ENCODE data around the gene PPP1R9A.
A peak's percentile ranks its signal among the peaks of the same experiment; 100 is the strongest.

The PPP1R9A gene

DNA sequence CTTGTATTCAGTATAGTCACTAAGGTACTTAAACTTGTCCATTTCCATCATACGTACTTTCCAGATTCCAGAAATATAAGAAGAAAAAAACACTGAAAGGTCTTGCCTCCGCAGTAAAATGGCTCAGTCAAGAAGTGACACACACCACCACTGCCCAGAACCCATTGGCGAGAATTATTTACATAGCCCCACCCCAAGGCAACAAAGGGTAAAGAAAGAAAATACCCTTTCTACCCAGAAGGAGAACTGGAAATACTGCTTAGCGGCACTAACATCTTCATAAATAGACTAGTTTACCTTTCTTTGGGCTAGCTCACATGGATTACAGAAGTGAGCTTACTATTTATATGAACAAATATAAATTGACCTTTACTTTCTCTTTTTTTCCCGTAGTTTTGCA is 194.0 kb downstream of the PPP1R9A start:
- no peak for DNase-seq

DNA sequence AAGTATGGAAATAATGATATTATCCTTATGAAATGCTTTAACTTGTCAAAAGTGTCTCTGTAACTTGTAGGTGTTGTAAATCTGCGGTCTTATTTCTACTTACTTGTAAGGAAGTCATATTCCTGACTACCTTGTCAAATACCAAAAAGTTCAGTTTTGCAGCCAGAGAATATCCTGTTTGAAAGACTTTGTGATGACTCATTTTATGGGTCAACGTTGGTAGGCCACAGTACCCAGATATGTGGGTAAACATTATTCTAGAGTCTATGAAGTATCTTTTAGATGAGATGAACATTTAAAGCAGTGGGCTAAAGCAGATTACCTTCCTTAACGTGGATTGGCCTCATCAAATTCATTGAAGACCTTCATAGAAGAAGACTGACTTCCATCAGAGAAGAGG is 195.3 kb downstream of the PPP1R9A start:
- DNase-seq: no peak

- no peak for DNase-seq
Measured at GRCh38 chr7:95104739-95105138, 197.3 kb downstream of the PPP1R9A start.

- DNase-seq: no peak
Measured at GRCh38 chr7:95105627-95106026, 198.2 kb downstream of the PPP1R9A start.

GRCh38 chr7:95106401-95106800 is 199.0 kb downstream of the PPP1R9A start:
- no peak for DNase-seq

DNA sequence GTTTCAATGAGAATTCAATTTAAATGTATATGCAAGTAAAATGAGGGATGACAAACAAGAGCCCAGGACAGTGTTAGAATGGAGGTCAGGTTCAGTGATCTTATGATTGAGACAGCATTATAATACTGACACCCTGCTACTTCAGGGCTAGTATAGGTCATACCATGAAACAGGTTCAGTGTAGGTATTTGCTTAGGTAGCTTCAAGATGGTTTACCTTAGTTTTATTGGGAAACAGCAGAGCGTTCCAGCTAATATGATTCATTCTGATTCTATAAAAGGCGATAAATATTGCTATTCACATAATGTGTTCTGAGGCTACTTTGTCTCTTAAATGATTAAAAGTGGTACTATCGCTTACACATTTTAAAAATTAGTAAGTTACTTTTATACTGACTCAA is 203.3 kb downstream of the PPP1R9A start:
- DNase-seq: no peak

DNA sequence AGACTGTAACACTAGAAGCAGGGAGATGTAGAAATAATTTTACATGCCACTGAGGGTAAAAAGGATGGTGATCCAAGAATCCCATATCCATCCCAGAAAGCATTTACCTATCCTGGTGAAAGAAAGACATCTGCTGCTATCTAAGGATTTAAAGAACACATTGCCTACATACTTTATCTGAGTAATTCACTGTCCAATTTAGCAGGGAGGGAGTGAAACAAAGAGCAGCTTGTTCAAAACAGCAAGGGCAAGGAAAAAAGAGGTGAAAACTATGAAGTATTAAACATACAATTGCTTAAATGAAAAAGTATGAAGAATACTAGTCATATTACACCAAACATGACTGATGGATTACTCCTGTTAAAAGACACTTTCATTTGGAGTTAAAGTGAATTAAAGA is 206.2 kb downstream of the PPP1R9A start:
- no peak for DNase-seq

DNA sequence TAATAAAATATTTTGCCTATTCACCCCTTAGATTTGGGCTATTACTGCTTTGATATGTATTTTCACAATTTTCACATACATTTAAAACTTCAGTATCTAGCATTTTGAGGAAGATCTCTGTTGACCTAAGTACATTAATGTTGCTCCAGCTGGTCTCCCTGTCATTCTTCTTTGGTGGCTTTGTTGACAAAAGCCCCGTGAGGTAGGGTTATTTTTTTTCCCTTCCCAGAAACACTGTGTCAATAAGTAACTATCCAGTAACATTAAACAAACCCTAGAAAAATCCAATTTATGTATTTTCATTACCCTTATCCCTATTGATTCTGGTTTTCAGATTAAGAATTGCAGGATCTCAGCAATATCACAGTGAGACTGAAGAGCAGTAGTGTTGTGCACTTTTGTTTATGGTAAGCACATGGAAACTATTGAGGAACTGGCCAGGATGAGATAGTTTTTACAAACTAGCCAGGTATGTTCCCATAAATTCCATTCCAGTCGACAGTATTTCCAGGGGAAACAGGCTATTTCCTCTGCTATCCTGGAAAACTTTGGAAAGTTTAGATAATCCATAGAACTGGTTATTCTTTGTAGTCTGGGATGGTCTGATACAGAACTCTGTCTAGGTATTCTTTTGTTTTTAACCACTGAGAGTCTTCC is 218.8 kb downstream of the PPP1R9A start:
- no peak for DNase-seq

DNA sequence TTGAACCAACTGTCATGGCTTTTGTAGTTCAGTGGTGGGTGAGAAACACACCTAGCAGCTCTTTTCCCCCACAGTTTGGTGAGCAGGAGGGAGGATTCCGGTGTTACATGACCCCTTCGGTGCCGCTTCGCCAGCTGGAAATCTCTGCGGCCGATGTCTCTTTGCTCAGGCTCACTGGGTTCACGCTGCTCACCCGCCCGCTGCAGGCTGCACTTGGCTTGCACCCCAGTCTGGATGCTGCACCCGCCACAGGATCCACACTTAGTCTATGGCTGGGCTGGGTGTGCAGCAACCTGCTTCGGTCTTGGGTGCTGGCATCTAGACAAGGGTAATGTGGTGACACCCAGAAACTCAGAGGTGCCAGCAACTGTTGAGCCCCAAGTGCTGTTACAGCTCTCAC is 225.1 kb downstream of the PPP1R9A start:
- no peak for DNase-seq

- DNase-seq: peak; percentile 31
Measured at GRCh38 chr7:95139922-95140321, 232.5 kb downstream of the PPP1R9A start.

DNA sequence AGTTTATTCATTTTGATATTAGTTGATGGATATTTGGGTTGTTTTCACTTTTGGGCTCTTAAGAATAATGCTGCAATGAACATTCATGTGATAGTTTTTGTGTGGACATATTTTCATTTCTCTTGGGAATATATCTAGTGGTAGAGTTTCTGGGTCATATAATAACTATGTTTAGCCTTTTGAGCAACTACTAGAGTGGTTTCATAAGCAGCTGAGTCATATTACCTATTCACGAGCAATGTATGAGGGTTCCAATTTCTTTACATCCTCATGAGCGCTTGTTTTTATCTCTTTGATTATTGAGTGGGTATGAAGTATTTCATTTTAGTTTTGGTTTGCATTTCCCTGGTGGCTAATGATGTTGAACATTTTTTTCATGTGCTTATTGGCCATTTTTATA is 234.4 kb downstream of the PPP1R9A start:
- no peak for DNase-seq

DNA sequence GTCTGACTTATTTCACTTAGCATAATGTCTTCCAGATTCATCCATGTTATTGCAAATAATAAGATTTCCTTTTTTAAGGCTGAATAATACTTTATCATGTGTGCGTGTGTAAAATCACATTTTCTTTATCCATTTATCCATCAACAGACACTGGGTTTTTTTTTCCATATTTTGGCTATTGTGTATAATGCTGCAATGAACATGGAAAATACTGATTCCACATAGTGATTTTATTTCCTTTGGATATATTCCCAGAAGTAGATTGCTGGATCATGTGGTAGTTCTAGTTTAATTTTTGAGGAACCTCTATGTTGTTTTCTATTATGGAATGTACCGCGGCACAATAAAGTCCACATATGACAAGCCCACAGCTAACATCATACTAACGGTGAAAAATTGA is 236.9 kb downstream of the PPP1R9A start:
- no peak for DNase-seq

DNA sequence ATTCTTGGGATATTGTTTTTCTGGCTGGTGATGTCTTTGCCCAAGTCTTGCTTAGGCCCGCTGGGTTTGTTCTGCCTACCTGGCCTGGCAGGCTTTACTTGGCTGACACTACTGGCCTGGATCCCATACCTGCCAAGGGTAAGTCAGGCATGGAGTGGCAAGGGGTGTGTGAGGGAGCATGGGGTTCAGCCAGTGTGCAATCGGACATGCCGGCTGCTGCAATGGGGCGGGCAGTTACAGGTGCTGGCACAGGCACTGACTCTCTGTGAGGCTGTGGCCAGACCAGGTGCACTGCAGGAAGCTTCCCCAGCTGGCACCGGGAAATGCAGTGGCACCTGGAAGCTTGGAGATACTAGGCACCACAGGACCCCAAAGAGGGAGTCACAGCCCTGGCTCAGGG is 248.6 kb downstream of the PPP1R9A start:
- DNase-seq: no peak

DNA sequence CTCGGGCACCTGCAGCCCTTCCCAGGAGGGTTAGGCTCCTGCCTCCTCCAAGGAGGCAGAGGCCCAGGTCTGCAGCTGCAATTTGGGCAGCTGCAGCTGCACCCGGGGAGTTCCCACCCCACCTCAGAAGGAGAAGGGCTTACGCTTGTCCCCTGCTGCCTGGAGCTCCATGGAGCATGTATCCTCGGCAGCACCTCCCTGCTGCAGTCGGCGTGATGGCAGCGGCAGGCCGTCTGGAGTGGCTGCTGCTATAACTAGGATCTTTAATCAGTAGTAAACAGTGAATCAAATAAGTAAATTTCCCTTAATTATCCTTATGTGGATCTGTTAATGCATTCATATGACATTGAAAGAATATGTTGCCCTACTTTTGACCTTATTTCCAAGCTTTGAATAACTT is 250.0 kb downstream of the PPP1R9A start:
- no peak for DNase-seq

DNA sequence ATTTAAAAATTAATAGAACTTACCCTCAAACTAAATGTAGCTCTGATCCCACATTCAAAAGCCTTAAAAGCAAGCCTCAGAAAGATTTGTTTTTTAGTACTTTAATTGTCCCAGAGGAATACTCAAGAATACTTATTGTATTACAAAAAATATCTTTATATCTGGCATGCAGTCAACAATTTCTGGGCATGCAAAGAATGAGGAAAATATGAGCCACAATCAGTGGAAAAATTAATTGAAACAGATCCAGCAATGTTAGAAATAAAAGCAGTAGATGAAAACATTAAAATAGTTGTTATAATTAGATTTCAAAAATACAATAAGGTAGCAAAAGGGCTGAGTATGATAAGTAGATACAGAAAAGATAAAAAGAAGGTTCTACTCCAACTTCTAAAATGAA is 262.3 kb downstream of the PPP1R9A start:
- no peak for DNase-seq

DNA sequence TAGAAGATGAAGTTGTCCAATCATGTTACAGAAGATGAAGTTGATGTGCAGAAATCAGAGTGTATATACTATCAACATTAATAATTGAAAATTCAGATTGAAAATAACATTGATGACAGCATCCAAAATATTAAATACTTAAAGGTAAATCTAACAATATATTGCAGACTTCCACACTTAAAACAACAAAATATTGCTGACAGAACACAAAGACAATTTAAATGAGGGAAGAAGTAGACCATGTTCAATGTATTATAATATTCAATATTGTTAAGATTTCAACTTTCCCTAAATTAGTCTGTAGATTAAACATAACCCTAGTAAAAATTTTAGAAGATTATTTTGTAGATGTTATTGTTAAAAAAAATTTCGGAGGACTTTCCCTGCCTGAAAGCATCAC is 265.0 kb downstream of the PPP1R9A start:
- no peak for DNase-seq

- DNase-seq: no peak
Measured at GRCh38 chr7:95190515-95190914, 283.1 kb downstream of the PPP1R9A start.

DNA sequence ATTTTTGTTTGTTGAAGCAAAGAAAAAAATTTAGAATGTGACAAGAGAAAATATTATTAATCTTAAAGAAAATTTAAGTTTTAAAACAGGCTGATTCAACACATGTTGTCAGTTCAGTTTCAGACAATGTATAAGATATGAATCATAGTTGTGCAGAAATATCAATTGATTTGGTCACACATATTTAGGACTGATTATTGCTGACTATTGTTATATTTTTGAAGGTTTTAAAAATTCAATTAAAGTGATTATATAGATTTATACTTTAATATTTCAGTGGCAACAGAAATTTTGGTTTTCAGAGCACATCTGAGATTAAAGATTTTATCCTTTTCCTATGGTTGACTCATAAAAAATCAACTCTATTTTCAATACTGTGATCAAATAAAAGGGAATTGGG is 284.4 kb downstream of the PPP1R9A start:
- DNase-seq: no peak

DNA sequence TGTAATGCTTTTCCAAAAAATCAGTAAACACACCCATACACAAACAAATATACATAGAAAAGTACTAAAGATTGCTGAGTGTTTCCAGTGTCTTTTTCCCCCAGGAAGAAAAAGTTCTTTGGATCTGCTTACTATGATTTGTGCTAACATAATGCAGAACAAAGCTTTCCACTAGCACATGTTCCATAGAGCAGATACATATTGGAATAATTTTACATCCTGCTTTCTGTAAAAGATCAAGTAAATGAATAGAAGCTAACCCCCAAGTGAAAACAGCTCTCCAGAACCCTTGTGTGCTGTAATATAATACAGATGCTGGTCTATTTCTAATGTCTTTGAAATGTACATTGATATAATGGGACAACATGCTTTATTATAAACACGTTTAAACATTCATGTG is 291.5 kb downstream of the PPP1R9A start:
- no peak for DNase-seq

DNA sequence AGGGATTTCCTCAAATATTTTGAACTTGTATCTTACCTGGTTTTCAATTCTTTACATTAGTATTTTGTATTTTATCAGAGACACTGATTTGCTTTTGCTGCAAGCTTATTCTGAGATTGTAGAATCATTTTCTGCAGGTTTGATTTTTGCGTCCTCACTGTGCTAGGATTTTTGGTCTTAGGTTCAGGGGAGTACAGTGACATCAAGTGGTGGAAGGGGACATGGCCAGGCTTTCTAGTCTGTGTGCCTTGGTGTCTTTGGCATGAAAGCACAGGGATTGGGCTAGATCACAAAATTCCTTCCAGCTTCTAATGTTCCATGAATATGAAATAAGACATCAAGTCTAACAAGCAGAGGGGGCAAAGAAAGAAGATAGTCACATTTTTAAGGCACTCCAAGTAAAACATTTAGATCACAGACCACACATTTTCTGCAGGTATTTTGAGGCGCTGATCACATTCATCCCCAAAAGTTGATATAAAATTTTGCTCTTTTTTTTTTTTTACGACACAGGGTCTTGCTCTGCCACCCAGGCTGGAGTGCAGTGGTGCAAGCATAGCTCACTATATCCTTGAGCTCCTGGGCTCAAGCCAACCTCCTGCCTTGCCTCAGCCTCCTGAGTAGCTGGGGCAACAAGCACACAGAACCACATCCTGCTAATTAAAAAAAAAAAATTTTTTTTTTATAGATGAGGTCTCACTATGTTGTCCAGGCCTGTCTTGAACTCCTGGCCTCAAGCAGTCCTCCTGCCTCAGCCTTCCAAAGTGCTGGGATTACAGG is 292.6 kb downstream of the PPP1R9A start:
- peak; percentile 4 for DNase-seq

DNA sequence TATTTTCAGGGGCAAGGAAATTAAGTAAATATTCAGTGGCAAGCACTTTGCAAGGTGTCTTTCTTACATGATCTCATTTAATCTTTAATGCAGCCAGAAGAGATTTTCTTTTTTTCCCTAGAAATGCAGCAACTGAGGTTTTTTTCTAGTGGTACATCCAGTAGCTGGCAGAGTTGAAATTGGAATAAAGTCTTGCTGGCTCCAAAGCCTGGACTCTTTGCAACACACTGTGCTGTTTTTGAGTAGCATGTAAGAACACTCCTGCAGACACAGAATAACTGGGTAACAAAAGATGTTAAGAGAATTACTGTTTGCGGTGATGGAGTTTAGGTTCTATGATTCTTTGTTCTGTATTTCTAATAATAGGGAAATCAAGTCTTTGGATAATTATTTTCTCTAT is 293.3 kb downstream of the PPP1R9A start:
- no peak for DNase-seq

- DNase-seq: no peak
Measured at GRCh38 chr7:95201727-95202126, 294.3 kb downstream of the PPP1R9A start.

DNA sequence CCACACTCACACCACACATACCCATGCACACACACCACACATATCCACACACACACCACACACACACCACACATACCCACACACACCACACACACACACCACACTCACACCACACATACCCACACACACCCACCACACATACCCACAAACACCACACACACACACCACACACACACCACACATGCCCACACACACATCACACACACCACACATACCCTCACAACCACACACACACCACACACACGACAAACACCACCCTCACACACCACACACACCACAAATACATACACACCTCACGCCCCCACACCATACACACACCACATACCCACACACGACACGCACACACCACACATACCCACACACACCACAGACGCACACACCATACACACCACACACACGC is 297.2 kb downstream of the PPP1R9A start:
- no peak for DNase-seq

- DNase-seq: no peak
Measured at GRCh38 chr7:95205665-95206225, 298.4 kb downstream of the PPP1R9A start.

DNA sequence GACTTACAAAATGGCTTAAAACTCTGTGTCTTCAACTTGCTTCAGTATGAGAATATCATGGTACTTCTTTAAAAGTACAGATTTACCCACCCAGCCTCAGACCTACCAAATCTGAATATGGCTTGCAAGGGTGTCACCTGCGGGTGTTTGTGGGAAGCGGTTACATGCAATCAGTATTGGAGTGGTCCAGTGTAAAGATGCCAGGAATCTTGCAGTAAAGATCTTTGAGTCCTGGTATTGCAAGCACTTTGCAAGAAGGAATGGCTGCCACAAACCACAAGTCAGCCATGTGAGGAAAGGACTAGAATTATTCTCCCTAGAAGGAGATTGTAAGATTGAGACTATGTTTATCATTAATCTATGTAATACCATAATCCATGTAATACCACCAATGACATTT is 301.9 kb downstream of the PPP1R9A start:
- no peak for DNase-seq

Measured in MV-4-11 (cell line).